ENCODE results near the gene HOMER2.

HOMER2 gene

DNA sequence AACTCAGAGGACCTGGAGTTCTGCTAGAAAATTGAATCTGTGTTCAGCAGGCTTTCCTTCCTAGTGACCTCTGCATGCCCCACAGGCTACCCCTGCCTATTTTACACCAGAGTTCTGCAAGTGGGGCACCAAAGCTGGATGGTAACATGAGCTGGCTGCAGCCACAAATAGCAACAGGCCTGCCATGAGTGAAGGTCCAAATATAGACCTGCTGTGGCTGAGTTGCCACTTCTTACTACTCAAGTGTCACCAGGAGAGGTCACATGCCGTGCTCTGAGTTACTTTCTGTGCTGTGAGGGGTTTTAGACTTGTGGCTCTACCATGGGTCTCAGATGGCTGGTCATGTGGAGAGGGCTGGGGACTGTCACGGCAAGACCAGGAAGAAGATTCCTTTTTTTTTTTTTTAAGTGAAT is 146.5 kb downstream of the HOMER2 start, which contains the start of gene FSD2:
Gene FSD2 (minus strand): TSS at position 76 of the 413 bp plus-strand sequence. CDS start 18,679 bp downstream, outside the sequence.
- Histone ChIP-seq H3K27ac (replicated peaks) (no peak within 1 kb of the TSS), H3K27me3 (ENCODE audit: insufficient read depth, poor library complexity, severe bottlenecking) (no peaks in the 10 kb centered on the region)
- TF ChIP-seq GABPA (IDR thresholded peaks at IDR 0.05; ENCODE audit: low read depth) (no peak), POLR2AphosphoS5 (IDR thresholded peaks at IDR 0.05; ENCODE audit: low read depth) (no peak), SPI1 (IDR thresholded peaks at IDR 0.05; ENCODE audit: borderline replicate concordance, low read depth) (no peak)
- TF ChIP-seq, protein P1, sequence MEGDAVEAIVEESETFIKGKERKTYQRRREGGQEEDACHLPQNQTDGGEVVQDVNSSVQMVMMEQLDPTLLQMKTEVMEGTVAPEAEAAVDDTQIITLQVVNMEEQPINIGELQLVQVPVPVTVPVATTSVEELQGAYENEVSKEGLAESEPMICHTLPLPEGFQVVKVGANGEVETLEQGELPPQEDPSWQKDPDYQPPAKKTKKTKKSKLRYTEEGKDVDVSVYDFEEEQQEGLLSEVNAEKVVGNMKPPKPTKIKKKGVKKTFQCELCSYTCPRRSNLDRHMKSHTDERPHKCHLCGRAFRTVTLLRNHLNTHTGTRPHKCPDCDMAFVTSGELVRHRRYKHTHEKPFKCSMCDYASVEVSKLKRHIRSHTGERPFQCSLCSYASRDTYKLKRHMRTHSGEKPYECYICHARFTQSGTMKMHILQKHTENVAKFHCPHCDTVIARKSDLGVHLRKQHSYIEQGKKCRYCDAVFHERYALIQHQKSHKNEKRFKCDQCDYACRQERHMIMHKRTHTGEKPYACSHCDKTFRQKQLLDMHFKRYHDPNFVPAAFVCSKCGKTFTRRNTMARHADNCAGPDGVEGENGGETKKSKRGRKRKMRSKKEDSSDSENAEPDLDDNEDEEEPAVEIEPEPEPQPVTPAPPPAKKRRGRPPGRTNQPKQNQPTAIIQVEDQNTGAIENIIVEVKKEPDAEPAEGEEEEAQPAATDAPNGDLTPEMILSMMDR (IDR thresholded peaks at IDR 0.05; ENCODE audit: insufficient read depth, low read length) = no peak
- TF ChIP-seq, protein P2, sequence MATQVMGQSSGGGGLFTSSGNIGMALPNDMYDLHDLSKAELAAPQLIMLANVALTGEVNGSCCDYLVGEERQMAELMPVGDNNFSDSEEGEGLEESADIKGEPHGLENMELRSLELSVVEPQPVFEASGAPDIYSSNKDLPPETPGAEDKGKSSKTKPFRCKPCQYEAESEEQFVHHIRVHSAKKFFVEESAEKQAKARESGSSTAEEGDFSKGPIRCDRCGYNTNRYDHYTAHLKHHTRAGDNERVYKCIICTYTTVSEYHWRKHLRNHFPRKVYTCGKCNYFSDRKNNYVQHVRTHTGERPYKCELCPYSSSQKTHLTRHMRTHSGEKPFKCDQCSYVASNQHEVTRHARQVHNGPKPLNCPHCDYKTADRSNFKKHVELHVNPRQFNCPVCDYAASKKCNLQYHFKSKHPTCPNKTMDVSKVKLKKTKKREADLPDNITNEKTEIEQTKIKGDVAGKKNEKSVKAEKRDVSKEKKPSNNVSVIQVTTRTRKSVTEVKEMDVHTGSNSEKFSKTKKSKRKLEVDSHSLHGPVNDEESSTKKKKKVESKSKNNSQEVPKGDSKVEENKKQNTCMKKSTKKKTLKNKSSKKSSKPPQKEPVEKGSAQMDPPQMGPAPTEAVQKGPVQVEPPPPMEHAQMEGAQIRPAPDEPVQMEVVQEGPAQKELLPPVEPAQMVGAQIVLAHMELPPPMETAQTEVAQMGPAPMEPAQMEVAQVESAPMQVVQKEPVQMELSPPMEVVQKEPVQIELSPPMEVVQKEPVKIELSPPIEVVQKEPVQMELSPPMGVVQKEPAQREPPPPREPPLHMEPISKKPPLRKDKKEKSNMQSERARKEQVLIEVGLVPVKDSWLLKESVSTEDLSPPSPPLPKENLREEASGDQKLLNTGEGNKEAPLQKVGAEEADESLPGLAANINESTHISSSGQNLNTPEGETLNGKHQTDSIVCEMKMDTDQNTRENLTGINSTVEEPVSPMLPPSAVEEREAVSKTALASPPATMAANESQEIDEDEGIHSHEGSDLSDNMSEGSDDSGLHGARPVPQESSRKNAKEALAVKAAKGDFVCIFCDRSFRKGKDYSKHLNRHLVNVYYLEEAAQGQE (IDR thresholded peaks at IDR 0.05; ENCODE audit: insufficient replicate concordance, low read depth) = no peak

DNA sequence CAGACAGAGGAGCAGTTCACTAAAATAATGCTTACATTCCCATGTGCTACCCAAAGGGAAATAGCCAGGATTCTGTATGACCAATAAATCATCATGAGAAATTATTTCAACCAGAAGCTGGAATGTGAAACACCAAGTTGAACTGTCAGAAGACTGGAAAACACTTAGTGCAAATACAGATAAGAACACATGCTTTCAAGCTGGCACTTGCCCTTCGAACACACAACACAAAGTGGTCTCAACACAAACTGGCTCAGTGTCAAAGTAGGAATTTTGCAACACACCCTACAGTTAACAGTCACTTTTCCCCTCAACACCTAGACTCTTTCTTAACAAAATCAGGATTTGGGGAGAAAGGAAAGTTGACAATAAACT is 148.0 kb downstream of the HOMER2 start:
- H3K4me3 ChIP-seq (replicated peaks; ENCODE audit: insufficient read depth, low read length) = no peak overlapping the region
- H3K27me3 ChIP-seq (ENCODE audit: insufficient read depth, poor library complexity, severe bottlenecking) = no peaks in the 10 kb centered on the region
- DNase-seq (ENCODE audit: low read depth in 1 of 2, low spot score in 1 of 2) = no peak
- H3K27ac ChIP-seq (replicated peaks) = no peak overlapping the region
- TF ChIP-seq, protein P2 (IDR thresholded peaks at IDR 0.05; ENCODE audit: insufficient replicate concordance, low read depth) = no peak
- TF ChIP-seq, protein P1 (IDR thresholded peaks at IDR 0.05; ENCODE audit: insufficient read depth, low read length) = no peak

More for the DNA sequence above, 146.5 kb downstream of the HOMER2 start, which contains the start of gene FSD2:
- no peak within 1 kb of the TSS for H3K4me3 ChIP-seq (replicated peaks; ENCODE audit: insufficient read depth, low read length)
- no peak for DNase-seq (ENCODE audit: low read depth in 1 of 2, low spot score in 1 of 2)

DNA sequence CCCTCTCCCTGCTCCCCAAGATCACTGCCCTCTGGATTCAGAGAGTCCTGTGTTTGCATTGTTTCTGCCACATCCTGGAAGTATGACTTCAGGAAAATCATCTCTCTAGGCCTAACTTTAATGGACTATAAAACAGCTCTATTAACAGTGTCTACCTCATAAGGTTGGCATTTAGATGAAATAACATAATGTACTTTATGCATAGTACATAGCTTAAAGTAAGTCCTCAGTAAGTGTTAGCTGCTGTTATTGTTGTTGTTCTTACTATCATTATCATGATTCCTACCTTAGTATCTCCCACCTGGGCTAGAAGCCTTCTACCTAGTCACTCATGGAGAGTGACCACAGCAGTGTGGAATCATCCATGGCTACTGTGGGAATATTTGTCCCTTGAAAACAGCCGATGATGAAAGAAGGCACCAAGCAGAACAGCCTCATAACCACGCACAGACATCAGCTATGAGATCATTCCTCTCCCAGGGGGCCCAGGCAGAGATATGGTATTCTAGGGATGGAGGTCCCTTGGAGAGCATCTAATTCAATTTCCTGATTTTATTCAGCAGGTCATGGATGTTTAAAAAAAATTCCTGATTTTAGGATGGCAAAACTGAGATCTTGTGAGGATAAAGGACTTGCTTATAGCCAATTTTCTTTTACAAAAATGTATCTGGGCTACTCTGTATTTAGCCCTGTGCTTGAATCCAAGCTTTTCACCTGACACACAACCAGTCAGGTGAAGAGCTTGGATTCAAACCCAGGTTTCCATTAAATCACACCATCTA is 148.5 kb downstream of the HOMER2 start:
- Histone ChIP-seq H3K27ac (replicated peaks) (no peak overlapping the region), H3K27me3 (ENCODE audit: insufficient read depth, poor library complexity, severe bottlenecking) (no peaks in the 10 kb centered on the region), H3K4me3 (replicated peaks; ENCODE audit: insufficient read depth, low read length) (no peak overlapping the region)
- TF ChIP-seq, protein P2 (IDR thresholded peaks at IDR 0.05; ENCODE audit: insufficient replicate concordance, low read depth) = no peak
- no peak for TF ChIP-seq GABPA (IDR thresholded peaks at IDR 0.05; ENCODE audit: low read depth)
- no peak for TF ChIP-seq SPI1 (IDR thresholded peaks at IDR 0.05; ENCODE audit: borderline replicate concordance, low read depth)
- no peak for TF ChIP-seq POLR2AphosphoS5 (IDR thresholded peaks at IDR 0.05; ENCODE audit: low read depth)
- TF ChIP-seq, protein P1 (IDR thresholded peaks at IDR 0.05; ENCODE audit: insufficient read depth, low read length) = no peak
- no peak for DNase-seq (ENCODE audit: low read depth in 1 of 2, low spot score in 1 of 2)

All from HL-60 (cell line).